PC-9 (cell line): Measurements from ENCODE around the gene TAF1A.

ENCODE experiments used
- EZH2 ChIP-seq: fragments of 200-600 bp; sonication (generic); IDR thresholded peaks from 2 replicates; pipeline ENCODE4 v1.8.0; 2017; ENCODE audit warnings: antibody characterized with exemption, low read depth
- TF ChIP-seq, protein P1 (sequence below): fragments of 200-600 bp; sonication (generic); conservative IDR thresholded peaks from 2 replicates; pipeline ENCODE4 v1.6.1; 2017; ENCODE audit warnings: mixed run types, antibody characterized with exemption, mild to moderate bottlenecking, moderate library complexity

- TF ChIP-seq, protein P1, sequence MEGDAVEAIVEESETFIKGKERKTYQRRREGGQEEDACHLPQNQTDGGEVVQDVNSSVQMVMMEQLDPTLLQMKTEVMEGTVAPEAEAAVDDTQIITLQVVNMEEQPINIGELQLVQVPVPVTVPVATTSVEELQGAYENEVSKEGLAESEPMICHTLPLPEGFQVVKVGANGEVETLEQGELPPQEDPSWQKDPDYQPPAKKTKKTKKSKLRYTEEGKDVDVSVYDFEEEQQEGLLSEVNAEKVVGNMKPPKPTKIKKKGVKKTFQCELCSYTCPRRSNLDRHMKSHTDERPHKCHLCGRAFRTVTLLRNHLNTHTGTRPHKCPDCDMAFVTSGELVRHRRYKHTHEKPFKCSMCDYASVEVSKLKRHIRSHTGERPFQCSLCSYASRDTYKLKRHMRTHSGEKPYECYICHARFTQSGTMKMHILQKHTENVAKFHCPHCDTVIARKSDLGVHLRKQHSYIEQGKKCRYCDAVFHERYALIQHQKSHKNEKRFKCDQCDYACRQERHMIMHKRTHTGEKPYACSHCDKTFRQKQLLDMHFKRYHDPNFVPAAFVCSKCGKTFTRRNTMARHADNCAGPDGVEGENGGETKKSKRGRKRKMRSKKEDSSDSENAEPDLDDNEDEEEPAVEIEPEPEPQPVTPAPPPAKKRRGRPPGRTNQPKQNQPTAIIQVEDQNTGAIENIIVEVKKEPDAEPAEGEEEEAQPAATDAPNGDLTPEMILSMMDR: no peak
- TF ChIP-seq EZH2: no peak
These were observed 6.7 kb downstream of the TAF1A start for GRCh38 chr1:222583079-222583478.
